Stimulated activated CD8-positive, alpha-beta memory T cell treated with anti-CD3 and anti-CD28 coated beads, Interleukin-2, amount 100 ng/mL, for 48 hours (primary cell): ENCODE results near the gene HOMEZ.
A peak's percentile ranks its signal among the peaks of the same experiment; 100 is the strongest.
"Not testable (repeated sequence)": the region's sequence is repeated elsewhere in the genome, so short reads cannot be mapped to it uniquely, and the experiment has no call there.

Source experiments
- DNase-seq, 2 donors: peaks; one replicate each; pipeline ENCODE4 v3.0.0-alpha.2; 2020; ENCODE audit warnings: low read depth in 2 of 2

The HOMEZ gene

GRCh38 chr14:23286020-23286901 lies at the start of gene HOMEZ:
Gene HOMEZ, minus strand, starts transcription at chr14:23286132. Its CDS starts 180 bp downstream, at chr14:23285952.
- DNase-seq = peak; percentile 98

- DNase-seq = no peak
Observed at GRCh38 chr14:23335623-23336022, 49.7 kb upstream of the HOMEZ start.

- DNase-seq = peak; percentile 30 to 46
Observed at GRCh38 chr14:23327947-23328744, 42.2 kb upstream of the HOMEZ start.

GRCh38 chr14:23326491-23327332 lies 40.8 kb upstream of the HOMEZ start:
- DNase-seq = no peak

- DNase-seq = not testable (repeated sequence)
Observed at GRCh38 chr14:23325746-23326145, 39.8 kb upstream of the HOMEZ start.

GRCh38 chr14:23324993-23325392 lies 39.1 kb upstream of the HOMEZ start:
- no peak for DNase-seq

- DNase-seq = no peak
Observed at GRCh38 chr14:23324455-23324846, 38.5 kb upstream of the HOMEZ start.

- no peak for DNase-seq
Observed at GRCh38 chr14:23323838-23324454, 38.0 kb upstream of the HOMEZ start.

- DNase-seq = no peak
Observed at GRCh38 chr14:23322568-23323517, 36.9 kb upstream of the HOMEZ start.

GRCh38 chr14:23321572-23322547 lies 35.9 kb upstream of the HOMEZ start:
- DNase-seq = peak in 1 of 2 donors; percentile 50

- peak; percentile 90 to 95 for DNase-seq
Observed at GRCh38 chr14:23320584-23321571, 34.9 kb upstream of the HOMEZ start, which contains the start of gene PABPN1. Gene PABPN1, plus strand, starts transcription at chr14:23321457. Its CDS starts 13 bp downstream, at chr14:23321470.

GRCh38 chr14:23319746-23320583 lies 34.0 kb upstream of the HOMEZ start:
- no peak for DNase-seq

GRCh38 chr14:23316300-23316699 lies 30.4 kb upstream of the HOMEZ start:
- DNase-seq = no peak

- DNase-seq = no peak
Observed at GRCh38 chr14:23310546-23310945, 24.6 kb upstream of the HOMEZ start.

GRCh38 chr14:23308721-23309445 lies 23.0 kb upstream of the HOMEZ start:
- DNase-seq = no peak
